IMR-90 (cell line): ENCODE data around the gene DOCK10. TPM values are rescaled to one million over a fixed set of nuclear protein-coding genes. Genes with fewer than 3 reads are reported as not detected.

ENCODE experiments used
- ATAC-seq: fragments of 200-7000 bp; cut with Tn5 transposase; 2 replicates; pipeline ENCODE4 v1.9.1; 2020; ENCODE audit warnings: low read depth, mild to moderate bottlenecking, moderate library complexity
- BruUV-seq: library from RNA; stranded (reverse); fragments of 400-500 nt; replicated peaks from 2 replicates; lab custom pipeline; 2021; lab: Mats Ljungman, UMichigan
- CTCF ChIA-PET: fragments of 300-600 bp; formaldehyde crosslinking; extraction: SDS; loops from one replicate; lab custom pipeline; 2021; ENCODE audit warnings: antibody characterized with exemption; lab: Yijun Ruan, JAX
- POLR2A ChIA-PET: fragments of 300-600 bp; sonication (Branson Sonifier 250); formaldehyde crosslinking; loops from one replicate; lab custom pipeline; 2022; ENCODE audit warnings: antibody characterized with exemption; ENCODE audit not compliant: unreplicated experiment; lab: Charles Lee
- DNase-seq: peaks from one replicate; pipeline ENCODE4 v3.0.0; 2013
- H2AFZ ChIP-seq: replicated peaks from 2 replicates; pipeline ENCODE3; 2013; ENCODE audit warnings: low read length, mild to moderate bottlenecking; ENCODE audit not compliant: poor library complexity
- H2AK5ac ChIP-seq: 2 replicates; pipeline ENCODE4 v1.6.1; 2013; ENCODE audit warnings: low read depth, low read length, inconsistent platforms
- H2AK9ac ChIP-seq: replicated peaks from 2 replicates; pipeline ENCODE3; 2013; ENCODE audit warnings: mild to moderate bottlenecking, low read depth, low read length, moderate library complexity; ENCODE audit not compliant: poor library complexity
- H2BK120ac ChIP-seq: 2 replicates; pipeline ENCODE4 v1.6.1; 2013; ENCODE audit warnings: low read depth, low read length, inconsistent platforms
- H2BK15ac ChIP-seq: 3 replicates; pipeline ENCODE4 v1.6.1; 2013; ENCODE audit warnings: low read depth, low read length, inconsistent platforms
- H2BK20ac ChIP-seq: 2 replicates; pipeline ENCODE4 v1.6.1; 2013; ENCODE audit warnings: low read depth, mild to moderate bottlenecking, inconsistent platforms, low read length, moderate library complexity
- H2BK5ac ChIP-seq: 2 replicates; pipeline ENCODE4 v1.6.1; 2013; ENCODE audit warnings: mild to moderate bottlenecking, low read depth, low read length, inconsistent platforms; ENCODE audit not compliant: poor library complexity, severe bottlenecking
- H3K14ac ChIP-seq: replicated peaks from 2 replicates; pipeline ENCODE4 v1.6.1; 2013; ENCODE audit warnings: low read depth, low read length, inconsistent platforms
- H3K18ac ChIP-seq: 2 replicates; pipeline ENCODE4 v1.6.1; 2013; ENCODE audit warnings: low read depth, low read length, control low read depth
- H3K23ac ChIP-seq: 2 replicates; pipeline ENCODE4 v1.6.1; 2013; ENCODE audit warnings: low read depth, low read length, inconsistent platforms
- H3K27ac ChIP-seq: 2 replicates; pipeline ENCODE4 v1.5.1; 2013; ENCODE audit warnings: mild to moderate bottlenecking, control low read depth, low read length; ENCODE audit not compliant: insufficient read depth
- H3K27me3 ChIP-seq: 2 replicates; pipeline ENCODE4 v1.6.1; 2013; ENCODE audit warnings: low read length; ENCODE audit not compliant: control insufficient read depth, insufficient read depth
- H3K36me3 ChIP-seq: 2 replicates; pipeline ENCODE4 v1.6.1; 2013; ENCODE audit warnings: low read length, mixed read lengths; ENCODE audit not compliant: control insufficient read depth, insufficient read depth
- H3K4ac ChIP-seq: 2 replicates; pipeline ENCODE4 v1.6.1; 2013; ENCODE audit warnings: low read depth, low read length, inconsistent platforms
- H3K4me1 ChIP-seq: 2 replicates; pipeline ENCODE4 v1.6.1; 2013; ENCODE audit warnings: low read length, mixed read lengths; ENCODE audit not compliant: control insufficient read depth, insufficient read depth
- H3K4me2 ChIP-seq: 2 replicates; pipeline ENCODE4 v1.6.1; 2013; ENCODE audit warnings: low read depth, mild to moderate bottlenecking, control low read depth, low read length, moderate library complexity
- H3K4me3 ChIP-seq: 2 replicates; pipeline ENCODE4 v1.5.1; 2013; ENCODE audit warnings: low read depth, mild to moderate bottlenecking, control low read depth, low read length, moderate library complexity; ENCODE audit not compliant: insufficient read depth
- H3K56ac ChIP-seq: 2 replicates; pipeline ENCODE4 v1.6.1; 2013; ENCODE audit warnings: low read length, inconsistent platforms; ENCODE audit not compliant: insufficient read depth; ENCODE audit errors: extremely low read depth
- H3K79me1 ChIP-seq, 2 experiments: 2 replicates each; pipeline ENCODE4 v1.6.1; 2013; ENCODE audit warnings: low read length in 2 of 2, inconsistent platforms in 1 of 2, low read depth in 1 of 2
- H3K9ac ChIP-seq: 2 replicates; pipeline ENCODE4 v1.6.1; 2013; ENCODE audit warnings: low read depth, low read length, control low read depth
- H3K9me1 ChIP-seq: 2 replicates; pipeline ENCODE4 v1.6.1; 2013; ENCODE audit warnings: low read length, inconsistent platforms; ENCODE audit not compliant: insufficient read depth
- H3K9me3 ChIP-seq: 2 replicates; pipeline ENCODE4 v1.6.1; 2013; ENCODE audit warnings: low read length; ENCODE audit not compliant: control insufficient read depth, insufficient read depth
- H4K20me1 ChIP-seq: 2 replicates; pipeline ENCODE4 v1.6.1; 2013; ENCODE audit warnings: low read length, inconsistent platforms; ENCODE audit not compliant: insufficient read depth
- H4K5ac ChIP-seq: 2 replicates; pipeline ENCODE4 v1.6.1; 2013; ENCODE audit warnings: mild to moderate bottlenecking, low read depth, low read length, control low read depth
- H4K8ac ChIP-seq, 2 experiments: 2 replicates each; pipeline ENCODE4 v1.6.1; 2013; ENCODE audit warnings: low read depth in 2 of 2, low read length in 2 of 2, control low read depth in 1 of 2, inconsistent platforms in 1 of 2
- H4K91ac ChIP-seq: 2 replicates; pipeline ENCODE4 v1.6.1; 2013; ENCODE audit warnings: low read depth, low read length, inconsistent platforms; ENCODE audit not compliant: insufficient read depth
- BHLHE40 ChIP-seq: fragments of 150-350 bp; IDR thresholded peaks from 2 replicates; pipeline ENCODE4 v1.6.1; 2016; ENCODE audit warnings: mild to moderate bottlenecking, low read depth, low read length
- CEBPB ChIP-seq: IDR thresholded peaks from 2 replicates; pipeline ENCODE4 v1.6.1; 2012; ENCODE audit warnings: low read depth, low read length, improper control_type of control experiment
- CHD1 ChIP-seq: IDR thresholded peaks from 2 replicates; pipeline ENCODE4 v1.6.1; 2012; ENCODE audit warnings: low read depth, low read length, improper control_type of control experiment
- CTCF ChIP-seq: conservative IDR thresholded peaks from 2 replicates; pipeline ENCODE4 v1.5.1; 2012; ENCODE audit warnings: mild to moderate bottlenecking, low read depth, low read length, improper control_type of control experiment
- ELK1 ChIP-seq: fragments of 150-350 bp; IDR thresholded peaks from 2 replicates; pipeline ENCODE4 v1.6.1; 2016; ENCODE audit warnings: low read depth, mild to moderate bottlenecking, low read length, moderate library complexity, borderline replicate concordance
- MAFK ChIP-seq: IDR thresholded peaks from 2 replicates; pipeline ENCODE4 v1.6.1; 2012; ENCODE audit warnings: low read depth, low read length, improper control_type of control experiment
- RFX5 ChIP-seq: IDR thresholded peaks from 2 replicates; pipeline ENCODE4 v1.8.0; 2012; ENCODE audit warnings: low read depth, mild to moderate bottlenecking, low read length, moderate library complexity
- USF2 ChIP-seq: fragments of 150-350 bp; IDR thresholded peaks from 2 replicates; pipeline ENCODE4 v1.6.1; 2017; ENCODE audit warnings: mild to moderate bottlenecking, antibody characterized with exemption, low read length, low read depth
- WGBS, 2 experiments: methylation state at CpG; one replicate each; pipeline versions ENCODE4 v1.1.5 to v1.1.7; 2013; ENCODE audit warnings: missing lambda C conversion rate in 2 of 2; ENCODE audit not compliant: insufficient read length in 1 of 2; ENCODE audit errors: extremely low coverage in 2 of 2; 5-methylcytosine and 5-hydroxymethylcytosine counted together
- dilution Hi-C: fragments of 300-500 bp; cut with HindIII; formaldehyde crosslinking; loops from one replicate; pipeline ENCODE4 v1.14.3; 2018; ENCODE audit warnings: low sequenced_read_pairs; ENCODE audit not compliant: unreplicated experiment
- in situ Hi-C: fragments of 300-500 bp; cut with MboI; formaldehyde crosslinking; loops from 3 replicates; pipeline ENCODE4 v1.14.3; 2019; ENCODE audit warnings: low sequenced_read_pairs, inconsistent platforms, mixed read lengths
- intact Hi-C: fragments of 100-400 bp; cut with micrococcal nuclease; formaldehyde crosslinking; loops from 2 replicates; pipeline ENCODE4 v1.10.0; 2022
- polyA plus RNA-seq, 3 experiments: library from polyadenylated mRNA; depleted of rRNA; stranded (reverse); fragments of >200 nt; gene quantifications; 2 replicates each; pipeline ENCODE4 v1.2.3, GENCODE V29; 2012; ENCODE audit warnings: low replicate concordance in 1 of 3
- total RNA-seq: library from RNA; depleted of rRNA; stranded (reverse); fragments of >200 nt; gene quantifications from 2 replicates; pipeline ENCODE4 v1.2.3, GENCODE V29; 2012

The DOCK10 gene
- total and polyA plus RNA-seq, 2 of the 4 experiments (the other 2 are of a cell fraction): 58.6 to 75.3 TPM

DNA sequence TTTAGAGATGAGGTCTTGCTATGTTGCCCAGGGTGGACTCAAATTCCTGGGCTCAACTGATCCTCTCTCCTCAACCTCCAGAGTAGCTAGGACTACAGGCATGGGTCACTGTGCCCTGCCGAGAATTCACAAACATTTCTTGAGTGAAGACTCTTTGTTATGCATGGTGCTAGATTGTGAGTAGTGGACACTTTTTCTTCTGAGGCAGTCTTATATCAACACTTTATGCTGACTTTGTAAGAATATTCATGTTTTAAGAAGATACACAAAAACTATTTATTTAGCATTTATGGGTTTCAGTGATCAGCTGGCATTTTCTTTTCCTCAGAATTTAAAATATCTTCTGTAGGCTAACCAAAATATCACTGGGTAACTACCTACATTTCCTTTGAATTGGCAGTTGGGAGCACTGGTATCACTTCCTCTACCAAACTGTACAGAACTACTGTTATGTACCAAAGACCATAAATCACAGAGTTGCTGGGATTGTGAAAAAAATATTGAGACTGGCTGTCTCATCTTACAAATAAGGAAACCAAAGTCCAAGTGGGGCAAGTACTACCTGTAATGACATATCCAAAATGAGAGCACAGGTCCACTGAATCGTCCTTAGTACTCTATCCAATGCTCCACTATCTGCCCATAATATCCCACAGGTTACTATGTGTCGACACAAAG, 34.0 kb downstream of the DOCK10 start:
- no peak overlapping the region for H2BK5ac ChIP-seq
- H3K27ac ChIP-seq: no peak overlapping the region
- in situ Hi-C loops (loop anchor here (25.0 kb wide), 2 partner anchors 646 to 654 kb away; no protein-coding TSS in a partner anchor), dilution Hi-C loops (no loop called here), intact Hi-C loops (no loop called here)
- no peak overlapping the region for H3K23ac ChIP-seq
- no peaks in the 10 kb centered on the region for H3K27me3 ChIP-seq
- peaks cover 10% of the 10 kb centered on the region for H3K4me1 ChIP-seq
- no peaks in the 10 kb centered on the region for H4K20me1 ChIP-seq
- no peak overlapping the region for H3K4me3 ChIP-seq
- H3K9me1 ChIP-seq: peaks cover 3% of the 10 kb centered on the region
- no peak overlapping the region for H3K56ac ChIP-seq
- peak overlapping the region; percentile 8; the same call in 1 of the 2 replicates for H2BK20ac ChIP-seq
- peak overlapping the region; percentile 20; the same call in 2 of the 3 replicates for H2BK15ac ChIP-seq
- H4K91ac ChIP-seq: no peak overlapping the region
- ATAC-seq: no peak
- H3K4me2 ChIP-seq: no peak overlapping the region
- H4K5ac ChIP-seq: no peak overlapping the region
- no peaks in the 10 kb centered on the region for H3K9me3 ChIP-seq
- no peak for DNase-seq
- ChIA-PET CTCF (no interaction called here), POLR2A (no interaction called here)
- H2BK120ac ChIP-seq: no peak overlapping the region
- WGBS, 2 experiments: 90% methylated on average over 2 of the region's 3 CpGs; no CpG with 5 or more reads in 1 of the 2 experiments
- peaks cover 25 to 61% of the 10 kb centered on the region in 2 experiments; a peak in 3 of 4 replicates for H3K79me1 ChIP-seq
- no peak overlapping the region; the same call in 1 of the 2 replicates for H3K4ac ChIP-seq
- H4K8ac ChIP-seq: peak overlapping the region in 1 of 2 experiments; percentile 30; a peak in 1 of 4 replicates
- no peak overlapping the region for H3K9ac ChIP-seq
- no peak overlapping the region for H2AK9ac ChIP-seq
- no peak overlapping the region for H2AFZ ChIP-seq
- H3K36me3 ChIP-seq: no peaks in the 10 kb centered on the region
- no peak overlapping the region for H3K14ac ChIP-seq
- peak overlapping the region; percentile 17; the same call in 1 of the 2 replicates for H2AK5ac ChIP-seq
- no peak overlapping the region for H3K18ac ChIP-seq
- TF ChIP-seq CHD1: no peak
- TF ChIP-seq BHLHE40: no peak
- no peak for TF ChIP-seq CTCF
- TF ChIP-seq USF2: no peak
- no peak for TF ChIP-seq ELK1
- 0 out of 2 replicates have a peak, but pooled peaks have one; percentile 32 for TF ChIP-seq MAFK
- TF ChIP-seq RFX5: no peak
- no peak for TF ChIP-seq CEBPB
- no TSS peak for BruUV-seq
